Measurements from ENCODE around the gene PRDM16. TPM values are rescaled to one million over a fixed set of nuclear protein-coding genes. Genes with fewer than 3 reads are reported as not detected.
A peak's percentile ranks its signal among the peaks of the same experiment; 100 is the strongest.

Gene PRDM16
- total and polyA plus RNA-seq, 2 of the 13 experiments (the other 11 are each of a cell fraction or from before 2014, with no cell fraction given): 0.15 to 0.81 TPM

DNA sequence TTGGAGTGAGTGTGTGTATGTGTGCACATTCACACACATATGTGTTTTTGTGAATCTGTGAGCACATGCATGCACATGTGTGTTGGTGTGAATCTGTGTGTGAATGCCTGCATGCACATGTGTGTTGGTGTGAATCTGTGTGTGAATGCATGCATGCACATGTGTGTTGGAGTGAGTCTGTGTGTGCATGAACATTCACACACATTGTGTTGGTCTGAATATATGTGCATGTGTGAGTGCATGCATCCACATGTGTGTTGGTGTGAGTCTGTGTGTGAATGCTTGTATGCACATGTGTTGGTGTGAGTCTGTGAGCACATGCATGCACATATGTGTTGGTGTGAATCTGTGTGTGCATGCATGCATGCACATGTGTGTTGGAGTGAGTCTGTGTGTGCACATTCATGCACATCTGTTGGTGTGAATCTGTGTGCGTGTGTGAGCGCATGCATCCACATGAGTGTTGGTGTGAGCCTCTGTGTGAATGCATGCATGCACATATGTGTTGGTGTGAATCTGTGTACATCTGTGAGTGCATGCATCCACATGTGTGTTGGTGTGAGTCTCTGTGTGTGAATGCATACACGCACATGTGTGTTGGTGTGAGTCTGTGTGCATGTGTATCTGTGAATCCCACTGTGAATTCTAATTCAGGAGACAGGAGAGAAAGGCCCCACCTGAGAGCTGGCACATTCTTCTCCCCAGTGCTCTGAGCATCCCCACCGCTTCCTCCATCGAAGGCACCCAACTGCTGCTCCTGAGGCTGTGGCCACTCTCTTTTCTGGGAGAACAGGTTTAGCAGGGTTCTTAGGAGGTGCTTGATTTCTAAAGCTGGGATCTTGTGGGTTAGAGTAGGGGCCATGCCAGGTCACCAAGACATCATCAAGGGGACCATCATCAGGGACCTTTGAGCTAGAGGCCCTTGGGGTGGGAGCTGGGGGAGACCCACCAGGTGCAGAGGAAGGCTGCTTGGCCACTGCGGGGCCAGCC is 267.9 kb downstream of the PRDM16 start:
- peaks cover 22% of the 10 kb centered on the region for H3K79me2 ChIP-seq (ENCODE audit: insufficient read depth, low read length)
- no peak overlapping the region for H2AFZ ChIP-seq (ENCODE audit: low read length)
- no peaks in the 10 kb centered on the region for H4K20me1 ChIP-seq (ENCODE audit: insufficient read depth, low read length)
- no peaks in the 10 kb centered on the region for H3K9me3 ChIP-seq (ENCODE audit: low read length)
- no peaks in the 10 kb centered on the region for H3K27me3 ChIP-seq (ENCODE audit: control insufficient read depth in 1 of 2, insufficient read depth in 2 of 2, low read length in 2 of 2)
- no peak overlapping the region for H3K9ac ChIP-seq (ENCODE audit: insufficient read depth, low read depth, low read length)
- H3K4me1 ChIP-seq (ENCODE audit: insufficient read depth, low read length): peaks cover 100% of the 10 kb centered on the region
- peak overlapping the region; percentile 96 for H3K27ac ChIP-seq (ENCODE audit: extremely low read length, insufficient read depth, low read length)
- in situ Hi-C loops (cut with HindIII; ENCODE audit: extremely low pct_ligation_motif_present, low pct_unique_long_range_greater_than_20kb): no loop called here
- H3K4me2 ChIP-seq (ENCODE audit: low read depth, low read length): peak overlapping the region; percentile 71; the same call in 1 of the 2 replicates
- H3K36me3 ChIP-seq (replicated peaks in 1 of 2; ENCODE audit: control insufficient read depth in 1 of 2, insufficient read depth in 2 of 2, low read length in 2 of 2): no peaks in the 10 kb centered on the region
- 100% methylated on average over 3 of the region's 6 CpGs for WGBS (ENCODE audit: low lambda C conversion rate)
- DNase-seq (ENCODE audit: low spot score): no peak
- ChIA-PET CTCF (ENCODE audit: low intra/inter-chr PET ratio, low total read pairs) (no interaction called here), POLR2A (interaction anchor here (2.1 to 5.1 kb wide), 3 partner anchors 10 to 17 kb away, joined by 18 to 78 read pairs (median 48); no protein-coding TSS in a partner anchor)
- ATAC-seq: no peak
- no TSS peak for BruUV-seq (replicated peaks)
- 0 out of 6 replicates have a peak overlapping the region, but pooled peaks of 1 of the 3 experiments have one; percentile 54 for H3K4me3 ChIP-seq (replicated peaks in 1 of 3; ENCODE audit: insufficient read depth in 1 of 3, low read depth in 2 of 3, low read length in 3 of 3)
- intact Hi-C loops (cut with micrococcal nuclease; ENCODE audit: unreplicated experiment): no loop called here
- no peak for FAIRE-seq
- TF ChIP-seq ZSCAN31 (CRISPR knock-in tag; IDR thresholded peaks at IDR 0.05; ENCODE audit: low read depth): no peak
- TF ChIP-seq, protein P1, sequence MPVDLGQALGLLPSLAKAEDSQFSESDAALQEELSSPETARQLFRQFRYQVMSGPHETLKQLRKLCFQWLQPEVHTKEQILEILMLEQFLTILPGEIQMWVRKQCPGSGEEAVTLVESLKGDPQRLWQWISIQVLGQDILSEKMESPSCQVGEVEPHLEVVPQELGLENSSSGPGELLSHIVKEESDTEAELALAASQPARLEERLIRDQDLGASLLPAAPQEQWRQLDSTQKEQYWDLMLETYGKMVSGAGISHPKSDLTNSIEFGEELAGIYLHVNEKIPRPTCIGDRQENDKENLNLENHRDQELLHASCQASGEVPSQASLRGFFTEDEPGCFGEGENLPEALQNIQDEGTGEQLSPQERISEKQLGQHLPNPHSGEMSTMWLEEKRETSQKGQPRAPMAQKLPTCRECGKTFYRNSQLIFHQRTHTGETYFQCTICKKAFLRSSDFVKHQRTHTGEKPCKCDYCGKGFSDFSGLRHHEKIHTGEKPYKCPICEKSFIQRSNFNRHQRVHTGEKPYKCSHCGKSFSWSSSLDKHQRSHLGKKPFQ (CRISPR knock-in tag; IDR thresholded peaks at IDR 0.05; ENCODE audit: insufficient replicate concordance): peak; percentile 99
- TF ChIP-seq GMEB1 (CRISPR knock-in tag; IDR thresholded peaks at IDR 0.05; ENCODE audit: borderline replicate concordance): no peak
- 0 out of 2 replicates have a peak, but pooled peaks have one; percentile 19 for TF ChIP-seq ZNF672 (CRISPR knock-in tag; IDR thresholded peaks at IDR 0.05)
- TF ChIP-seq EP300 (IDR thresholded peaks at IDR 0.05; ENCODE audit: low read depth in 2 of 2, low read length in 2 of 2): no peak
- no peak for TF ChIP-seq EP300 (CRISPR knock-in tag; IDR thresholded peaks at IDR 0.05; ENCODE audit: borderline replicate concordance)
- TF ChIP-seq ZNF749 (CRISPR knock-in tag; IDR thresholded peaks at IDR 0.05; ENCODE audit: borderline replicate concordance): no peak
- TF ChIP-seq ZNF570 (CRISPR knock-in tag; IDR thresholded peaks at IDR 0.05; ENCODE audit: borderline replicate concordance): no peak
- TF ChIP-seq ZNF768 (CRISPR knock-in tag; IDR thresholded peaks at IDR 0.05): peak; percentile 32; the same call in 1 of the 2 replicates
- TF ChIP-seq SOX13 (IDR thresholded peaks at IDR 0.05): no peak
- no peak for TF ChIP-seq SOX13 (CRISPR knock-in tag; conservative IDR thresholded peaks at IDR 0.05 in 1 of 2, IDR thresholded peaks at IDR 0.05 in 1 of 2)
- TF ChIP-seq JARID2 (CRISPR knock-in tag; IDR thresholded peaks at IDR 0.05; ENCODE audit: insufficient replicate concordance): no peak
- TF ChIP-seq, protein P2, sequence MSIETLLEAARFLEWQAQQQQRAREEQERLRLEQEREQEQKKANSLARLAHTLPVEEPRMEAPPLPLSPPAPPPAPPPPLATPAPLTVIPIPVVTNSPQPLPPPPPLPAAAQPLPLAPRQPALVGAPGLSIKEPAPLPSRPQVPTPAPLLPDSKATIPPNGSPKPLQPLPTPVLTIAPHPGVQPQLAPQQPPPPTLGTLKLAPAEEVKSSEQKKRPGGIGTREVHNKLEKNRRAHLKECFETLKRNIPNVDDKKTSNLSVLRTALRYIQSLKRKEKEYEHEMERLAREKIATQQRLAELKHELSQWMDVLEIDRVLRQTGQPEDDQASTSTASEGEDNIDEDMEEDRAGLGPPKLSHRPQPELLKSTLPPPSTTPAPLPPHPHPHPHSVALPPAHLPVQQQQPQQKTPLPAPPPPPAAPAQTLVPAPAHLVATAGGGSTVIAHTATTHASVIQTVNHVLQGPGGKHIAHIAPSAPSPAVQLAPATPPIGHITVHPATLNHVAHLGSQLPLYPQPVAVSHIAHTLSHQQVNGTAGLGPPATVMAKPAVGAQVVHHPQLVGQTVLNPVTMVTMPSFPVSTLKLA (IDR thresholded peaks at IDR 0.05): peak; percentile 98
- TF ChIP-seq MYC (CRISPR knock-in tag; IDR thresholded peaks at IDR 0.05; ENCODE audit: borderline replicate concordance): peak; percentile 15; the same call in 1 of the 2 replicates
- TF ChIP-seq ZNF205 (CRISPR knock-in tag; IDR thresholded peaks at IDR 0.05): no peak
- TF ChIP-seq KDM5B (CRISPR knock-in tag; IDR thresholded peaks at IDR 0.05; ENCODE audit: borderline replicate concordance): no peak
- TF ChIP-seq HNF4A (CRISPR knock-in tag; IDR thresholded peaks at IDR 0.05): no peak
- TF ChIP-seq, protein P3, sequence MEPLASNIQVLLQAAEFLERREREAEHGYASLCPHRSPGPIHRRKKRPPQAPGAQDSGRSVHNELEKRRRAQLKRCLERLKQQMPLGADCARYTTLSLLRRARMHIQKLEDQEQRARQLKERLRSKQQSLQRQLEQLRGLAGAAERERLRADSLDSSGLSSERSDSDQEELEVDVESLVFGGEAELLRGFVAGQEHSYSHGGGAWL (CRISPR knock-in tag; IDR thresholded peaks at IDR 0.05): no peak
